ENCODE results near the gene PLCB3.
"Not testable (repeated sequence)": the region's sequence is repeated elsewhere in the genome, so short reads cannot be mapped to it uniquely, and the experiment has no call there.

PLCB3 gene

GRCh38 chr11:64238076-64238475, 13.3 kb upstream of the PLCB3 start:
- DNase-seq, result no peak

GRCh38 chr11:64238999-64239398, 12.3 kb upstream of the PLCB3 start:
- no peak for DNase-seq

DNA sequence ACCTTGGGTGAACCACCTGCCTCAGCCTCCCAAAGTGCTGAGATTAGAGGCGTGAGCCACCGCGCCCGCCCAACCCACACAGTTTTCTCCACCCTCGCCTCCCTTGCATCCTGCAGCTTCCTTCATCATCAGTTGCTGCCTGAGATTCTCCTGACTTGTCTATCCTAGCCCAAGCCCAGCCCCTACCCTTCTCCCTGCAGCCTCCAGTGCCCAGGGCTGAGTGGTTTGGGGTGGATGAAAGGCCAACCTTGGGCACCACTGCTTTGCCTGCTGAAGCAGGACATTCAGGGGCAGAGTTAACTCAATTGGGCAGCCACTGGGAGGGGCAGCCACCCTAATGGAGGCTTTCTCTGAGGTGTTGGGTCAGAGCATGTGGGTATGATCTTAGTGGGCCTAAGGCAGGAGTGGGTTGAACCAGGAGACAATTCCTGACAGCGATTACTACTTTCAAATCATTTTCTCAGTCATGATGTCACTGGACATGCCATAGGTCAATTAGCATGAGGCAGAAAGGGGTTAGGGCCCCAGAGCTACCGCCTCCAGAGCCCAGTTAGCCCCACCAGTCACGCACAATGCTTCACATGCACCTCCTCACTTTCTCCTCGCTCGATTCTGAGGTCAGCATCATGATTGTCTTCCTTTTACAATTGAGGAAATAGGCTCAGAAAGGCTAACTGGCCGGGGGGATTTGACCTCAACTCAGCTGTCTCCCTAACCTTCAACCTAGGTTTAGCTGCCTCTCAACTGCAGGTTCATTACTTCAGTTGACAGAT, 11.5 kb upstream of the PLCB3 start:
- no peak for DNase-seq

- DNase-seq, result peak; percentile 96
Observed at GRCh38 chr11:64240435-64241240, 10.7 kb upstream of the PLCB3 start, which contains the start of gene FKBP2. TSS of gene FKBP2 (plus strand) at chr11:64241095. CDS start at chr11:64242388, 1,293 bp downstream.

DNA sequence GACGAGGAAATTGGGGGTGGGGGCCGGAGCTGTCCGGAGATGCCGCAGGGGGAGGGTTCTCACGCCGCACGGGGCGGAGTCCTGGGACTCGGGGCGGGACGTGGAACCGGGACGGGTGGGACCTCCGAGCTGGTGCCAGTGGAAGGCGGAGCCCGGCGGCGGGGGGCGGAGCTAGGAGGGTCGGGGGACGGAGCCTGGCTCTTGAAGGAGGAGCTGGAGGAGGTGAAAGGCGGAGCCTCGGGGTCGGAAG, 10.2 kb upstream of the PLCB3 start:
- DNase-seq, result no peak

DNA sequence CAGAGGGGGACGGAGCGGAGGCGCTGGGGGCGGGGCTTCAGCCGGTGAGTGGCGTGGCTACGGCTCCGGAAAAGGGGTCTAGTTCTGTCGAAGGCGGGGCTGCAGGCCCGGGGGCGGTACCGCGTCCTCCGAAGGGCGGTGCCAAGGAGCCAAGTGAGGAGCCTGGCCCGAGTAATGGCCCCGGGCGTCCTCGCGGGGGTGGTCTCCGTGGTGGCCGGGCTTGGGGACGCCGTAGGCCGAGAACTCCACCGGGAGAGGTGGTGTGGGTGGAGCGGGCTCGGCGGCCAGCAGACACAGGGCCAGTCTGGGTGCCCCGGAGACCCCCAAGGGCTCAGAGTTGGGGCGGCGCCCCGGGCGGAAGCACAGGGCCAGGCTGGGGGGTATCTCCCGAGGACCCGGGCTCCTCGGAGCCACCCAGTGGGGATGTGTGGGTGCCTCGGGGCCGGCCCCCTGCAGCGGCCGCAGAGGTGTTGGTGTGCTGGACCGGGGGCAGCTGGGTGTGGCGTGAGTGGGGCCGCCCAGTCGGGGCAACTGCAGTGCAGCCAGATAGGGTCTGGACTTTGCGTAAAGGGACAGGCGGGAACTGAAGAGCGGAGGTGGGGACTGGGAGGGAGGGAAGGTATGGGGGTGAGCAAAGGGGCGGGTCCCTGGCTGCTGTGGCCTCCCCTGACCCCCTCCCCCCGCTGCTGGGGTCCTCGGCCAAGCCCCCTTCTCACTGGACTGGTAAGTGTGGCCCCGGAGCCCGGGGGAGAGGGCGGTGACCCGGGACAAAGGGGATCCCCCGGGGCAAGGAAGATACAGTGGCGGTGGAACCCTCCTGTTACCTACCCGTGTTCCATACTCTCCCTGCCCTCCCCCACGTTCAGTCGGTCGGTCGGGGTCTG, 9.6 kb upstream of the PLCB3 start:
- peak; percentile 98 for DNase-seq

GRCh38 chr11:64243236-64243854, 8.0 kb upstream of the PLCB3 start:
- DNase-seq, result no peak

DNA sequence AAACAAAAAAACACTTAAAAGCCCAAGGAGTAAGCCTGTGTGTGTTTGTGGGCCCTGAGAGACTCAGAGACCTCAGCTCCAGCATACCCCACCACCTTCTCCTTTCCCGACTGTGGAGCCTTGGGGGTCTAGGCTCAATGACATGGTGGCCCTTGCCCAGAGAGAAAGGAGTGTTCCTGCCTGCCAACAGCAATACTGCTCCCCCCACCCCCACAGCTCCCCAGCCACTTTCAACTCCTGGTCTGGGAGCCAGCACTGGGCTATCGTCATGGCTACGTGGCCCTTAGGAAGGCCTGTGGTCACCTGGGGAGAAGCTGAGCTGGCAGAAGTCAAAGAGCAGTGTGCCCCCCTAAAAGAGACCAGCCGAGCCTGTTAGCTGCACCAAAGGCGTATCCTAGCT, 7.2 kb upstream of the PLCB3 start:
- no peak for DNase-seq

DNA sequence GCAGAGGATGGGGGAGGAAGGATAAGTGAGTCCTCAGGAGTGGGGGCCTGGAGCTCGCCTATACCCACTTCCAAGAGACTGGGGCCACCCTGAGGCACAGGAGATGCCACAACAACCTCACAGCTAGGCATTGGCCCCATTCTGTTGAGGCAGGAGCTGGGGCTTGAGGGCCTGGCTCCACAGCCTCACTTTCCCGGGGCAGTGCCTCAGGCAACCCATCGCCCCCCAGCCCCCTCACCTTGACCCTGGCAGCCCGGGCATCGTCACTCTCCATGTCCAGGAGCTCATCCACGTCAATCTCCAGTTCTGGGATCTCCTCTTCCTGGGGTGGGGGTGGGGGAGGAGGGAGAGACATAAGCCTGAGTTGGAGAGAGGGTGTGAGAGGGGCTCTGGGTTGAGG, 6.4 kb upstream of the PLCB3 start:
- no peak for DNase-seq

DNA sequence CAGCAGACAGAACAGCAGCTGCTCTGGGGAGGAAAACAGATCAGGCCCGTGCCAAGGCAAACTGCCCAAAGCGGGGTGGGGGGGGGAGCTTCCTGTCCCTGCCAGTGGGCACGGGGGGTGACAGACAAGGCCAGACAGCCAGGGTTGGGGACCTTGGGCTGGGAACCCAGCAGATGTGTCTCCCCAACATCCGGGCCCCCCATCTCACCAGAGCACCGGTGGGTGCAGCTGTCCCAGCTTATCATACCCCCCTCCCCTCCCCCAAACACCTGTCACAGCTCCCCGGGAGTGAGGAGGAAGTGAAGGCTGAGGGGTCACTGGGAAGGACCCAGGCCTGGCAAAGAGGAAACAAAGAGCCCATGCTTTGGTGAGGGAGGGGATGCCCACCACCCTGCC, 5.9 kb upstream of the PLCB3 start:
- DNase-seq, result no peak

GRCh38 chr11:64245797-64246620, 5.3 kb upstream of the PLCB3 start:
- DNase-seq, result peak; percentile 66

DNA sequence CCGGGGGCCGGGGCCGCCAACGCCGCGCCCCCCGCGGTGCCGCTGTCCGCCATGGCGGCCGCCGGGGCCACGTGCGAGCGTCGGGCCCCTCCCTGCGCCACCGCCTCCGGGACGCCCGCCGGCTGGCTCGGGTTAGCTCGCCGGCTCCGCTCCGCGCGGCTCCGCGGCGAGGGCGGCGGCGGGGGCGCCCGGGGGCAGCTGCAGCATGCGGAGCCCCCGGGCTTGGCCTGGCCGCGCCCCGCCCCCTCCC, 4.8 kb upstream of the PLCB3 start:
- not testable (repeated sequence) for DNase-seq

DNA sequence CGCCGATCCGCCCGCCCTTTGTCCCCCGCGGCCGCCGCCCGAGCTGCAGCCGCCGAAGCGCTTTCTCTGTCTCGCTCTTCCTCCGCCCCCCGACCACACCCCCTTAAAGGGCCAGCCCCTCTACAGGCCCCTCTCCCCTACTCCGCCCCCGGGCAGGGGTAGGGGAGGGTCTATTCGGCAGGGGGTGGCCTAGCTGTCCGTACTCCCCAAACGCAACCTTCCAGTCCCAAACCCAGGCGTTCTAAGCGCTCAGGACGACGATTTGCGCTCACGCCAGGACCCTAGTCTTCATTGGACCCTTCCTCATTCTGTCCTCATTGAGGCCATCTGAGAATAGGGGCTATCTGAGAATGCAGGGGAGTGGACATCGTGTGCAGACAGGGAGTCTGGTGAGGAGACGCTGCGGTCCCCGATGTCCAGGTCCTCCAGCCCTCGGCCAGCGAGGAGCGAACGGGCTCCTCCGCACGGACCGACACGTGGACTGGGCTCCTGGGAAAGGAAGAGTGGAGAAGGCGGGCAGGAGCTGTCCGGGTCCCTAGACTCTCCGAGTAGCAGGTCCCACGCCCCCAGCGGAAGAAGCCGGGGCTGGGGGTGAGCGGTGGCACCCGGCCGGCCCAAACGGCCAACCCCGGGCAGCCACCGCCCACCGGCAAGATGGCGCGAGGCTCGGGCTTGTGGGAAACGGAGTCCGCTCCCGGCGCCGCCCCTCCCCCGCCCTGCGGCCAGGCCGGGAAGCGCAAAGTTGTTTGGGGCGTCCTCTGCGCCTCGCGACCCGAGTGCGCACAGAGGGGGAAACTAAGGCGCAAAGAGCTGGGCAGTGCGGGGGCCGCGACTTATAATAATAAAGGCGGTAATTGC, 4.2 kb upstream of the PLCB3 start, which contains the start of gene PPP1R14B:
Gene PPP1R14B, minus strand, starts transcription at position 73 of the 858 bp plus-strand sequence. CDS start 270 bp downstream, outside the sequence.
- peak; percentile 93 for DNase-seq

- DNase-seq, result no peak
Observed at GRCh38 chr11:64247729-64248531, 3.4 kb upstream of the PLCB3 start.

DNA sequence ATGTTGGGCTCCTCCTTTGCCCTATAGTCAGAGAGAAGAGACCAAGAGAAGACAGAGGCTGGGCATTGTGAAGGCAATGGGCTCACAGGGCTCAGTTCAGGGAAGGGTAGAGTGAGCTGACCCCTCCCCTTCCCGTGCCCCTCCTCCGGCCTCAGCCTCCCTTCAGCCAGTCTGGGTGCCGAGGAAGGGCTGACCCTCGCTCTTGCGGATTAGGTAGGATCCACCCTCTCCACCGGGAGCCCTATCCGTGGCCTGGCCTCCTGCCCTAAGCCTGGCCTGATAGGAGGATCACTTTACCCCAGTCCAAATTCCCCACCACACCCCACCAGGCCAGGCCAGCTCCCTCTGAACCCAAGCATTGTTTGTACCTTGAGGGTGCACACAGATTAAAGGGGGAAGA, 2.8 kb upstream of the PLCB3 start:
- no peak for DNase-seq

DNA sequence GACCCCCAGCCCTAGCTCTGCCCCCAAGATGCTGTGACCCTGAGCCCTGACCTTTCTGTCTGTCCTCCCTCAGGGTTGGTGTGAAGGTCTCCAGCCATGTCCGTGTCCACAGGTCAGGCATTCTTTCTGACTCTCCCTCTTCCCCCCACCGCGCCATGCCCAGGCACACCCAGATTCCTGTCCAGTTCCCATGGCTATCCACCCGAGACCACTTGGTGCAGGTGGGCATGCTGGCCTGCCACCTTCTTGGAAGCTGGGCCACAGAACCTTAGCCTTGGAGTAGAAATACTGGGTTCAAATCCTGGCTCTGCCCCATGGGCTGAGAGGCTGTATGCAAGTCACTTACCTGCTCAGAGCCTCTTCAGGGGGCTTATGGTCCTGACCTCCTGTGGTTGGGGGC, 2.3 kb upstream of the PLCB3 start:
- DNase-seq, result no peak

DNA sequence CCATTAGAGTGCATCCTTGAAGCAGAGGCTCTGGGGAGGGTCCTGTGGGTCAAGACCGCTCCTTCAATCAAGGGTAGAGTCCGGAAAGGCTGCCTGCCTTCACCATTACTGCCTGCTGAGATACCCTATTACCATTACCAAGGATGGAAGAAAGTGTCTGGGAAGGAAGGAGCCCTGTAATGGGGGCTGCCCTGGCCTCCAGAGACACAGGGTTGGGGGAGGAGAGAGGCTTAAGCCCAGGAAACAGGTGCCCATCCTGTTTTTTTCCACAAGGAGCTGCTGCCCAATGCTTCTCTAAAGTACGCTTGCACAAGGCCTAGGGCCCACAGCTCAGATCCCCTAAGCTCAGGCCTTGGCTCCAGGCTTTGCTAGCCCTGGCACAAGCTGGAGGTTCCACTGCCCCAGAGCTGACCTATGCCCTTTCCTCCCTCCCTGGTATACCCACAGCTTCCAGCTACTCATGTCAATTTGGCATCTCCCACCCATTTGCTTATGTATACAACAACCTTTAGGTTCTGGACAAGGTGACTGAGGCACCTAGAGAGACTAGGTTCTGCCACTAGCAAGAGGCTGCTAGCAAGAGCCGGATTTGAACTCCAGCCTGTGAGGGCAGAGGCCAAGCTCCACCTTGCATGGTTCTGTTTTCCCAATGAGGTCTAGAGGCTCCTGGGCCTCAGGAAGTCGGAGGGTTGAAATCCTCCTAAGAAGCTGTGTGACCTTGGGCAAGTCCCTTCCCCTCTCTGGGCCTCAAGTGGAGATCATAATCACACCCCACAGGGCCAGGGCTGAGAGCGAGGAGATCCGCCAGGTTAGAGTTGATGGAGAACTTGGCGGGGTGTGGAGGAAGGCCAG, 1.5 kb upstream of the PLCB3 start:
- DNase-seq, result no peak

DNA sequence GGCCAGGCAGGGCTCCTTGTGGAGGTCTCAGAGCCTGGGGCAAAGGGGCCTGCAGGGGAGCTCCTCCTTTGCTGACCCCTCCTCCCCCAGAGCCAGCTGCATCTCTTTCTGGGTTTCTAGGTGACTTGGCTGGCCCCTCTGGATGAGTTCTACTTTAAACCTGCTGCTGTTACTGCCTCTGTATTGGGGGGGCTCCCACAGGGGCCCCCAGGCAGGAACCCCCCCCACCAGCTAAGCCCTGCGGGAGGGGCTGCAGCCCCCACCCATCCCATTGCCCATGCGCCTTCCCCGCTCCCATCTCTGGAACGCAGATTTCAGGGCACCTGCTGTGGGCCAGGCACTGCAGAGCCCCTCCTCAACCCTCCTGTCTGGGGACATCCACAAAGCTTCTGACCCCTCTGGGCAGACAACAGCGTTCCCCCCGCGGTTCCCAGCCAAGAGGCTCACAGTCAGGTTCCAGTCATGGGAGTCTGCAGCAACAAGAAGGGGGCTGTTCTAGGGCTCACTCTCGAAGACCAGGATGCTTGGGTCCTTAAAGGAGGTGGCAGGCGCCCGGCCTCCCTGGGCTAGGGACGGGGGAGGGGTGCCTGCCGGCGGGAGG, 815 bp upstream of the PLCB3 start:
- DNase-seq, result no peak

DNA sequence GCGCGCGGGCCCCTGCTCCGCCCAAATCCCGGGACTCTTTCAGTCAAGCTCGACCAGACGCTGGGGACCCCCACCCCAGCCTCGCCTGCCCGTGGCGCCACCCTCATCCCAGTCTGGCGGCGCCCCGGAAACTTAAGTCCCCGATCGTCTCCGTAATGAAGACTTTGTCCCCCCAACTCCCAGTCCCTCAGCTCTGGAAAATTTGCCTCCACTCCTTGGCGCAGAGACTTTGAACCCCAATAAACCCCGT, 348 bp downstream of the PLCB3 start:
- DNase-seq, result peak; percentile 50

All from retina (tissue), 1 donor.